ENCODE data around the gene LRMDA. TPM values are rescaled to one million over a fixed set of nuclear protein-coding genes. Genes with fewer than 3 reads are reported as not detected.

LRMDA gene
- total RNA-seq, 1 donor from 2014 or later = 19.4 TPM

DNA sequence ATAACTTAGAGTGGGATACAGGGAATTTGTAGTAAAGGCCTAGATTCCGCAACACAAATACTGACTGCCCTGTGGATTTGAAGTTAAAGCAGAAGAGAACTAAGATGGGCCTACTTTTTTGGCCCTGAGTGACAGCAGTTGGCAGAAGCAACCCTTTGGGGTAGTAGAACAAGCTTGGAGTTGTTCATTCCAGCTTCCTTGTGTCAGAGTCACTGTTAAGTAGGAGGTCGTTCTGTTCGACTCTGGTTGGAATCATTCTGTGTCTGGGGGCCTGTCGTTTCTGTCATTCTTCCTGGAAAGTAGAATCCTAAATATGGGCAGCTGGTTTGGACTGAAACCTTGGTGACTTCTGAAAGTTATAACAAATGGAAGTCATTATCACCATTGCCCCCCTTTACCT lies 865.9 kb downstream of the LRMDA start:
- TF ChIP-seq, protein P1, sequence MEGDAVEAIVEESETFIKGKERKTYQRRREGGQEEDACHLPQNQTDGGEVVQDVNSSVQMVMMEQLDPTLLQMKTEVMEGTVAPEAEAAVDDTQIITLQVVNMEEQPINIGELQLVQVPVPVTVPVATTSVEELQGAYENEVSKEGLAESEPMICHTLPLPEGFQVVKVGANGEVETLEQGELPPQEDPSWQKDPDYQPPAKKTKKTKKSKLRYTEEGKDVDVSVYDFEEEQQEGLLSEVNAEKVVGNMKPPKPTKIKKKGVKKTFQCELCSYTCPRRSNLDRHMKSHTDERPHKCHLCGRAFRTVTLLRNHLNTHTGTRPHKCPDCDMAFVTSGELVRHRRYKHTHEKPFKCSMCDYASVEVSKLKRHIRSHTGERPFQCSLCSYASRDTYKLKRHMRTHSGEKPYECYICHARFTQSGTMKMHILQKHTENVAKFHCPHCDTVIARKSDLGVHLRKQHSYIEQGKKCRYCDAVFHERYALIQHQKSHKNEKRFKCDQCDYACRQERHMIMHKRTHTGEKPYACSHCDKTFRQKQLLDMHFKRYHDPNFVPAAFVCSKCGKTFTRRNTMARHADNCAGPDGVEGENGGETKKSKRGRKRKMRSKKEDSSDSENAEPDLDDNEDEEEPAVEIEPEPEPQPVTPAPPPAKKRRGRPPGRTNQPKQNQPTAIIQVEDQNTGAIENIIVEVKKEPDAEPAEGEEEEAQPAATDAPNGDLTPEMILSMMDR (IDR thresholded peaks at IDR 0.05; ENCODE audit: unreplicated experiment) = no peak
- no peak for DNase-seq (ENCODE audit: low spot score)
- Mint-ChIP-seq H3K9me3 (ENCODE audit: unreplicated experiment) (no peaks in the 10 kb centered on the region), H3K4me1 (ENCODE audit: unreplicated experiment) (peaks cover 11% of the 10 kb centered on the region), H3K27ac (ENCODE audit: unreplicated experiment) (no peak overlapping the region), H3K4me3 (ENCODE audit: unreplicated experiment) (no peak overlapping the region), H3K36me3 (ENCODE audit: low read depth, unreplicated experiment) (no peaks in the 10 kb centered on the region), H3K27me3 (ENCODE audit: unreplicated experiment) (no peaks in the 10 kb centered on the region)

DNA sequence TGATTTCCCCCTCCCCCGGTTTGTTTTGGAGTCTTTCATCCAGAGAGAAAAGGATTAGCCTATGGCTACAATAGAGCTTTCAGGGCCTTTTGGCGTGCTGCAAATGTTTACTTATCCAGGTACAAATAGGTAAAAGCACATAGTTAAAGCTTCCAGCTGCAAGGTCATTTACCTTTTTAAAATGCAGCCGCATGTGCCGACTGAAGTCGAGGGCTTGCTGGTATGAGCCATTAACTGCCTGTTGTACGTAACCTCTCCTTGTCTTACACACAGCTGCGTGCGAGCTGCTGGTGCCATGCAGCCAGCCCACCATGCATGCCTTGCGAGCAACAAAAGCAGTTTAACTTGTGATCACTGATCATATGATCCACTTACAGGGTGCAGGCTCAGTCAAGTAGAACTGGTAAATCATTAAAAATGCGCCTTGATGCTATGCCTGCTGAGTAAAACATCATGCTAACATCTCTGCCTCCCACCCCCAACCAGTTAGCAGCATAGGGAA lies 866.4 kb downstream of the LRMDA start:
- Mint-ChIP-seq H3K4me1 (ENCODE audit: unreplicated experiment) (peaks cover 14% of the 10 kb centered on the region), H3K9me3 (ENCODE audit: unreplicated experiment) (no peaks in the 10 kb centered on the region), H3K27ac (ENCODE audit: unreplicated experiment) (no peak overlapping the region), H3K4me3 (ENCODE audit: unreplicated experiment) (no peak overlapping the region), H3K36me3 (ENCODE audit: low read depth, unreplicated experiment) (no peaks in the 10 kb centered on the region), H3K27me3 (ENCODE audit: unreplicated experiment) (no peaks in the 10 kb centered on the region)
- no peak for DNase-seq (ENCODE audit: low spot score)
- TF ChIP-seq, protein P1 (IDR thresholded peaks at IDR 0.05; ENCODE audit: unreplicated experiment) = no peak

DNA sequence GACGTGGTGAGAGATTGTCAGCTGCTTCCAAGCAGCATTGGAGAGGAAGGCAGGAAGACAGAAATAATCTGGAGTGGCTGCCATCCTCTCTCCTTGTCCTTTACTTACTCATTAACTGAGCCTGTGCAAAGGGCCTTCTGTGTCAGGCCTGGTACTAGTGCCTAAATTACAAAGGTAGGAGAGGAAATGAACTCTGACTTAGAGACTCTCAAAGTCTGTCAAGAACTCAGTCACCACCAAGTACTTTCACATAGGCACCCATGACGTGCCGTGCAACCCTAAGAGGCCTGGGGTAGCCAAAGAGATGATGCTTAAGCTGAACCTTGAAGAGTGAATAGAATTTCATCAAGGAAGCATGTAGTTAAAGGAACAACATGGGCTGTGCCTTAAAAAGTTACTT lies 866.9 kb downstream of the LRMDA start:
- H3K27me3 Mint-ChIP-seq (ENCODE audit: unreplicated experiment) = no peaks in the 10 kb centered on the region
- no peaks in the 10 kb centered on the region for H3K36me3 Mint-ChIP-seq (ENCODE audit: low read depth, unreplicated experiment)
- H3K4me3 Mint-ChIP-seq (ENCODE audit: unreplicated experiment) = no peak overlapping the region
- H3K9me3 Mint-ChIP-seq (ENCODE audit: unreplicated experiment) = no peaks in the 10 kb centered on the region
- peaks cover 18% of the 10 kb centered on the region for H3K4me1 Mint-ChIP-seq (ENCODE audit: unreplicated experiment)
- no peak for DNase-seq (ENCODE audit: low spot score)
- TF ChIP-seq, protein P1 (IDR thresholded peaks at IDR 0.05; ENCODE audit: unreplicated experiment) = no peak
- no peak overlapping the region for H3K27ac Mint-ChIP-seq (ENCODE audit: unreplicated experiment)

DNA sequence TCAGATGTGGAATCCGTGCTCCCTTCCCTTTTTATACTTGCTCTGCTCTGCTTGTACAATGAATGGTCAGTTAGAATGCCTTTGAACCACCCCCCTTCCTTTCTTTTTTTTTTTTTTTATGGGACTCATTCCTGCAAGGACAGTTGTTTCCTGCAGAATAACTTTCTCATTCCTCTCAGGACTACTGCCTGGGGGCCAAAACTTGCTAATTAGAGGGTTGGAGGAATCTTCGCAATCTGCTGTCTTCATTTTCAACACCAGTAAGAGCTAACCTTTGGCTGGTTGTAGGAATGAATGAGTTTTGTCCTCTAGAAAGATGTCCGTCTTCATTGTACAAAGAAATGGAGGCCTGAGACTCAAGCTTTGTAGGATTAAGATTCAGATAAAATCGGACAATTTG lies 868.1 kb downstream of the LRMDA start:
- no peak for DNase-seq (ENCODE audit: low spot score)
- Mint-ChIP-seq H3K27ac (ENCODE audit: unreplicated experiment) (no peak overlapping the region), H3K36me3 (ENCODE audit: low read depth, unreplicated experiment) (no peaks in the 10 kb centered on the region), H3K9me3 (ENCODE audit: unreplicated experiment) (no peaks in the 10 kb centered on the region), H3K27me3 (ENCODE audit: unreplicated experiment) (no peaks in the 10 kb centered on the region), H3K4me3 (ENCODE audit: unreplicated experiment) (no peak overlapping the region), H3K4me1 (ENCODE audit: unreplicated experiment) (peaks cover 30% of the 10 kb centered on the region)
- TF ChIP-seq, protein P1 (IDR thresholded peaks at IDR 0.05; ENCODE audit: unreplicated experiment) = no peak

DNA sequence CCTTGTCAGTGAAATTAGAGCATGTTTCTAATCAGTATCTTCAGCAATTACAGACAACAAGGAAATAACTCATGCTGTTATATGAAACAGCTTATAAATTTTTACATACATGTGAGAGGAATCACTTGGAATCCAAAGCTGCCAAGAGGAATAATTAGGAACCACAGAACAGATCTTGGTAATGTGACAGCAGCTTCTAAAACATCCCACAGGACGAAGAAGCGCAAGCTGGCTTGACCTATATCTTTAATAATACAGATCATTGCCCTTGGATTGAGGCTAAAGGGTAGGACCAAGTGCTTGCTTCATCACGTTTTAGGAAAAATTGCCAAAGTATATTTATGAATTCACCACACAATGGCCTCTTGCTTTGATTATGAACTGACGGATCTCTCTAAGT lies 869.8 kb downstream of the LRMDA start:
- peaks cover 32% of the 10 kb centered on the region for H3K4me1 Mint-ChIP-seq (ENCODE audit: unreplicated experiment)
- no peaks in the 10 kb centered on the region for H3K9me3 Mint-ChIP-seq (ENCODE audit: unreplicated experiment)
- H3K36me3 Mint-ChIP-seq (ENCODE audit: low read depth, unreplicated experiment) = no peaks in the 10 kb centered on the region
- no peaks in the 10 kb centered on the region for H3K27me3 Mint-ChIP-seq (ENCODE audit: unreplicated experiment)
- no peak overlapping the region for H3K4me3 Mint-ChIP-seq (ENCODE audit: unreplicated experiment)
- TF ChIP-seq, protein P1 (IDR thresholded peaks at IDR 0.05; ENCODE audit: unreplicated experiment) = no peak
- no peak for DNase-seq (ENCODE audit: low spot score)
- no peak overlapping the region for H3K27ac Mint-ChIP-seq (ENCODE audit: unreplicated experiment)
